ENCODE results near the gene PRRX2. TPM values are rescaled to one million over a fixed set of nuclear protein-coding genes. Genes with fewer than 3 reads are reported as not detected.

The PRRX2 gene
- total and polyA plus RNA-seq, 2 of the 4 experiments (the other 2 are of a cell fraction): 12.7 to 35.5 TPM

DNA sequence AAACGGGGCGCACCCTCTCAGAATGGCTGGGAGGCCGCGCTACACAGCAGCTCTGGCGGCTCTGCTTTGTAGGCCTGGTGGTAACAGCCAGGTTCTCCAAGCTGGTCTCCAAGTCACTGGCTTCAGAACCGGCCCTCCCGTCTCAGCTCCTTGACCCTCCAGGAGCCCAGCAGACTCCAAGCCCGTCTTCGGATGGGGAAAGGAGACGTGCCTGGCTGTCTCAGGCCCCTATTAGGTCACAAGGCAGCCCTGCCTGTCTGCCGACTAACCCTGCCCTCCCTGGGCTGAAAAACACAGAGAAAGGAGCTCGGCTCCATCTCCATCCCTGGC, 25.7 kb upstream of the PRRX2 start:
- H4K91ac ChIP-seq (ENCODE audit: insufficient read depth, low read depth, low read length): no peak overlapping the region
- no peak overlapping the region for H3K4me3 ChIP-seq (ENCODE audit: insufficient read depth, low read depth, low read length)
- no peak overlapping the region for H3K9ac ChIP-seq (ENCODE audit: low read depth, low read length)
- H3K4me1 ChIP-seq (ENCODE audit: control insufficient read depth, insufficient read depth, low read length): peaks cover 15% of the 10 kb centered on the region
- intact Hi-C loops (cut with micrococcal nuclease): no loop called here
- peaks cover 7 to 67% of the 10 kb centered on the region in 2 experiments for H3K79me1 ChIP-seq (ENCODE audit: low read depth in 1 of 2, low read length in 2 of 2)
- no peak overlapping the region for H3K23ac ChIP-seq (ENCODE audit: low read depth, low read length)
- no peak overlapping the region for H2AFZ ChIP-seq (replicated peaks; ENCODE audit: low read length, poor library complexity)
- no peak overlapping the region for H3K4ac ChIP-seq (ENCODE audit: low read depth, low read length)
- H2AK9ac ChIP-seq (replicated peaks; ENCODE audit: low read depth, low read length, poor library complexity): no peak overlapping the region
- dilution Hi-C loops (cut with HindIII; ENCODE audit: low sequenced_read_pairs, unreplicated experiment): no loop called here
- H3K36me3 ChIP-seq (ENCODE audit: control insufficient read depth, insufficient read depth, low read length): peaks cover 42% of the 10 kb centered on the region
- TF ChIP-seq RCOR1 (IDR thresholded peaks at IDR 0.05; ENCODE audit: insufficient replicate concordance, low read length): no peak
- no peak for TF ChIP-seq BHLHE40 (IDR thresholded peaks at IDR 0.05; ENCODE audit: low read depth, low read length)
- TF ChIP-seq CHD1 (IDR thresholded peaks at IDR 0.05; ENCODE audit: low read depth, low read length): no peak
- no peak overlapping the region for H2BK5ac ChIP-seq (ENCODE audit: low read depth, low read length, poor library complexity, severe bottlenecking)
- H4K8ac ChIP-seq (ENCODE audit: low read depth in 2 of 2, low read length in 2 of 2): no peak overlapping the region
- no peak overlapping the region for H2AK5ac ChIP-seq (ENCODE audit: low read depth, low read length)
- no peak overlapping the region for H2BK20ac ChIP-seq (ENCODE audit: low read depth, low read length)
- H3K27me3 ChIP-seq (ENCODE audit: control insufficient read depth, insufficient read depth, low read length): no peaks in the 10 kb centered on the region
- no peak overlapping the region for H3K4me2 ChIP-seq (ENCODE audit: low read depth, low read length)
- no peak overlapping the region for H2BK120ac ChIP-seq (ENCODE audit: low read depth, low read length)
- POLR2A ChIA-PET (ENCODE audit: unreplicated experiment): no interaction called here
- ATAC-seq (ENCODE audit: low read depth): no peak
- DNase-seq: no peak
- no peak overlapping the region for H2BK15ac ChIP-seq (ENCODE audit: low read depth, low read length)
- no TSS peak for BruUV-seq (replicated peaks)
- H3K56ac ChIP-seq (ENCODE audit: extremely low read depth, insufficient read depth, low read length): 0 out of 2 replicates have a peak overlapping the region, but pooled peaks have one; percentile 6
- peaks cover 63% of the 10 kb centered on the region for H4K20me1 ChIP-seq (ENCODE audit: insufficient read depth, low read length)
- H3K14ac ChIP-seq (replicated peaks; ENCODE audit: low read depth, low read length): no peak overlapping the region
- H3K9me1 ChIP-seq (ENCODE audit: insufficient read depth, low read length): no peaks in the 10 kb centered on the region
- H3K27ac ChIP-seq (ENCODE audit: insufficient read depth, low read length): 0 out of 2 replicates have a peak overlapping the region, but pooled peaks have one; percentile 4
- CTCF ChIA-PET: interaction anchor here (1.0 to 1.3 kb wide), 3 partner anchors 14 to 508 kb away, joined by 4 to 5 read pairs (median 4); partner anchors contain the start of gene NTMT1
- in situ Hi-C loops (cut with MboI; ENCODE audit: low sequenced_read_pairs): no loop called here
- no peak overlapping the region for H3K18ac ChIP-seq (ENCODE audit: low read depth, low read length)
- no peak overlapping the region for H4K5ac ChIP-seq (ENCODE audit: low read depth, low read length)
- WGBS, 2 experiments (ENCODE audit: extremely low coverage in 2 of 2, insufficient read length in 1 of 2): 92% methylated on average over 5 of the region's 12 CpGs; no CpG with 5 or more reads in 1 of the 2 experiments
- H3K9me3 ChIP-seq (ENCODE audit: control insufficient read depth, insufficient read depth, low read length): no peaks in the 10 kb centered on the region

Measured in IMR-90 (cell line).